ENCODE results near the gene WDR87. TPM values are rescaled to one million over a fixed set of nuclear protein-coding genes. Genes with fewer than 3 reads are reported as not detected.

The WDR87 gene
- total and polyA plus RNA-seq, 2 of the 4 experiments (the other 2 are of a cell fraction), result not detected

- Histone ChIP-seq H3K27ac (ENCODE audit: insufficient read depth, low read length) (no peak overlapping the region), H4K5ac (ENCODE audit: low read depth, low read length) (no peak overlapping the region), H3K56ac (ENCODE audit: extremely low read depth, insufficient read depth, low read length) (no peak overlapping the region), H3K9me3 (ENCODE audit: control insufficient read depth, insufficient read depth, low read length) (no peaks in the 10 kb centered on the region), H3K4me1 (ENCODE audit: control insufficient read depth, insufficient read depth, low read length) (0 out of 2 replicates have a peak, but pooled peaks cover 1% of the 10 kb centered on the region), H2AFZ (replicated peaks; ENCODE audit: low read length, poor library complexity) (no peak overlapping the region), H4K91ac (ENCODE audit: insufficient read depth, low read depth, low read length) (no peak overlapping the region), H3K79me1 (ENCODE audit: low read depth in 1 of 2, low read length in 2 of 2) (peaks cover 51 to 82% of the 10 kb centered on the region in 2 experiments), H2AK5ac (ENCODE audit: low read depth, low read length) (no peak overlapping the region), H4K8ac (ENCODE audit: low read depth in 2 of 2, low read length in 2 of 2) (no peak overlapping the region), H3K9me1 (ENCODE audit: insufficient read depth, low read length) (peaks cover 5% of the 10 kb centered on the region), H4K20me1 (ENCODE audit: insufficient read depth, low read length) (peaks cover 3% of the 10 kb centered on the region; the same call in 1 of the 2 replicates), H2BK120ac (ENCODE audit: low read depth, low read length) (no peak overlapping the region), H3K18ac (ENCODE audit: low read depth, low read length) (no peak overlapping the region), H3K36me3 (ENCODE audit: control insufficient read depth, insufficient read depth, low read length) (peaks cover 3% of the 10 kb centered on the region; the same call in 1 of the 2 replicates), H2BK15ac (ENCODE audit: low read depth, low read length) (no peak overlapping the region), H3K23ac (ENCODE audit: low read depth, low read length) (no peak overlapping the region), H2BK5ac (ENCODE audit: low read depth, low read length, poor library complexity, severe bottlenecking) (no peak overlapping the region), H3K4me3 (ENCODE audit: insufficient read depth, low read depth, low read length) (no peak overlapping the region), H2BK20ac (ENCODE audit: low read depth, low read length) (no peak overlapping the region), H2AK9ac (replicated peaks; ENCODE audit: low read depth, low read length, poor library complexity) (no peak overlapping the region), H3K14ac (replicated peaks; ENCODE audit: low read depth, low read length) (no peak overlapping the region), H3K4ac (ENCODE audit: low read depth, low read length) (no peak overlapping the region), H3K27me3 (ENCODE audit: control insufficient read depth, insufficient read depth, low read length) (no peaks in the 10 kb centered on the region), H3K9ac (ENCODE audit: low read depth, low read length) (no peak overlapping the region), H3K4me2 (ENCODE audit: low read depth, low read length) (no peak overlapping the region)
- in situ Hi-C loops (cut with MboI; ENCODE audit: low sequenced_read_pairs) (no loop called here), intact Hi-C loops (cut with micrococcal nuclease) (no loop called here), dilution Hi-C loops (cut with HindIII; ENCODE audit: low sequenced_read_pairs, unreplicated experiment) (no loop called here)
- WGBS, 2 experiments (ENCODE audit: extremely low coverage in 2 of 2, insufficient read length in 1 of 2), result 60% methylated on average over 1 of the region's 12 CpGs; no CpG with 5 or more reads in 1 of the 2 experiments
- ChIA-PET CTCF (no interaction called here), POLR2A (ENCODE audit: unreplicated experiment) (no interaction called here)
- no peak for DNase-seq
- TF ChIP-seq CTCF (conservative IDR thresholded peaks at IDR 0.05; ENCODE audit: low read depth, low read length) (no peak), MAZ (IDR thresholded peaks at IDR 0.05; ENCODE audit: borderline replicate concordance, low read depth, low read length) (no peak), MXI1 (IDR thresholded peaks at IDR 0.05; ENCODE audit: borderline replicate concordance, low read depth, low read length) (no peak), USF2 (IDR thresholded peaks at IDR 0.05; ENCODE audit: low read depth, low read length) (no peak), CEBPB (IDR thresholded peaks at IDR 0.05; ENCODE audit: low read depth, low read length) (no peak), POLR2A (IDR thresholded peaks at IDR 0.05; ENCODE audit: low read depth, low read length) (no peak)
- ATAC-seq (ENCODE audit: low read depth), result no peak; the same call in 1 of the 2 replicates
- no TSS peak for BruUV-seq (replicated peaks)
Measured at GRCh38 chr19:37941782-37942515, 35.6 kb upstream of the WDR87 start.

All from IMR-90 (cell line).